ENCODE results near the gene SPOCK1.

The SPOCK1 gene

GRCh38 chr5:137491121-137491520, 8.0 kb downstream of the SPOCK1 start:
- no peak for DNase-seq

- no peak for DNase-seq
Measured at GRCh38 chr5:137490591-137490990, 8.5 kb downstream of the SPOCK1 start.

DNA sequence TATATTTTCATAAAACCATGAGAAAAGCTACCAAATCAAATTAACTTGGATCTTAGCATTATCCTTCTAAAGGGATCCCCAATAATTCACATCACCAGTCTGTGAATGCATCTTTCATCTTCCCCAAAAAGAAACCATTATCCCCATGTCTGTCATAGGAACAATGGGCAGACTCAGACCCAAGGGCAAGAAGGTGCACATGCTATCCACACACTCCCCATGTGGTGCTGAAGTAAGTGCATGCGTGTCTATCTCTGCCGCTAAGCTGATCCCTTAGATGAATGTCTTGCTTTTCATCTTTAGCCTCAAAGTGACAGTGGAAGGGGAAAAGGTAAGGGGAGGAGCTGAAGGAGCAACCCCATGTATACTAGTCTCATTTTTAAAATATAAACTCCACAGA, 10.2 kb downstream of the SPOCK1 start:
- DNase-seq, result no peak

DNA sequence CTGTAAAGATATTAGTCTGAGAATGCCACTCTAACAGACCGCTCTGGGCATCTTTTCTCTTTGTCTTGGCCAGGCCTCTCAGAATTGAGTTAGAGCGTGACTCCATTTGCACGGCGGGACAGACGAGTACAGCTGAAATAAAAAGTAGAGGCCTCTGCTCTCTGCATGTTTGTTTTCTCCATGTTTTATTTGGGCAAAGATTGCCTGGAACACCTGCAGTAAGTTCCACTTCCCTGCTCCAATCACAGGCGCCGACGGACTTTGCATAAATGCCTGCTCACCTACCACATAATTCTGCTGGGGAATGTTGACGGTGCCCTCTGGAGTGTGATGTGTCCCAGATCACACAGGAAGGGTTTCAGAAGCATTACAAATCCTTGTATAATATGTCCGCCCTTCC, 10.6 kb downstream of the SPOCK1 start:
- no peak for DNase-seq

GRCh38 chr5:137487600-137487999, 11.5 kb downstream of the SPOCK1 start:
- DNase-seq, result no peak

- DNase-seq, result no peak
Measured at GRCh38 chr5:137486707-137487106, 12.4 kb downstream of the SPOCK1 start.

GRCh38 chr5:137481596-137481995, 17.5 kb downstream of the SPOCK1 start:
- no peak for DNase-seq

- no peak for DNase-seq
Measured at GRCh38 chr5:137478043-137478442, 21.1 kb downstream of the SPOCK1 start.

DNA sequence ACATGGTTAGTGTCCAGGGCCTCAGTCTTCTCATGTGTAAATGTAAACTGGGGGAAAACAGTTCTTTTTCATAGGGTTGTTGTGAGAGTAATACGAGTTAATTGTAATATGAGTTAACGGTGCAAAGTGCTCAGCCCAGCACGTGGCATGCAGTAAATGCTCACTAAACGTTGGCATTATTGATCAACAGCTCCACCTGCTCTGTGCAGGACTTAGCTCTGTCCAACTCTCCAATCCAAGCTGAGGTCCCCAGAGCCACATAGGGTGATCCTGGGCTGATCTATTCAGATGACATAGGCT, 28.3 kb downstream of the SPOCK1 start:
- DNase-seq, result no peak

DNA sequence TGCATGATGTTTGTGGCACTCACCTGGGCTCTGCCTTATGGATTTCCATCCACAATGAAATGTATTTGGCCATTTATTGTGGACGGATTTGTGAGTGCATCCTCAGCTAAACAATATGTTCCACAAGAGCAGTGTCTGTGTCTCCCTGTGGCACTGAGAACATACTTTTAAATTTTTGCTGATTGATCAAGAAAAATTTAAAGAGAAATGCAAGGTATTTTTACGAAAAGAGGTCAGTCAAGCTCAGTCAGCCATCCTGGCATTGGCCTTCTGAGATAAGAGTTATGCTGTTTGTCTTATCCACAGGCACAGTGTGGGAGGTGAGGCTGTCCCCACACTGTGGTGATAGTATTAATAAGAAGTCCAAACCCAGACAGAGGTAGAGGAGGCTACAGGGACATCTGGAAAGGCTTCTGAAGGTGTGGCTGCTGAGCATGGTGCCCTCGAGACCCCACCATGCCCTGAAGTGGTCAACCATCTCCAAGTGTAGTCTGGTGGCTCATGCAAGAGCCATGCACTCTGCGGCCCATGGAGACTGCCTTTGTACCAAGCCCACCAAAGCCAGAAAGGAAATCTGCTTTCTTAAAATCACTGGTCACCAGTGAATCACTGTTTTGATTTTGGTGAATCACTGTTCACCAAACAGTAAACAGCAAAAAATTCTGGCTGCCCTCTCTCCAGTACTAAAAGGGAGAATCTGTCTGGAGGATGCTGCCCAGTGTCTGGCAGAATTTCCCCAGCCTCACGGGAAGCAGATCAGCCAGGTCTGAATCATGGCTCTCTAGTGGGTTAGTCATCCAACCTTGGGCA, 28.8 kb downstream of the SPOCK1 start:
- no peak for DNase-seq

- DNase-seq, result no peak
Measured at GRCh38 chr5:137466889-137467288, 32.2 kb downstream of the SPOCK1 start.

DNA sequence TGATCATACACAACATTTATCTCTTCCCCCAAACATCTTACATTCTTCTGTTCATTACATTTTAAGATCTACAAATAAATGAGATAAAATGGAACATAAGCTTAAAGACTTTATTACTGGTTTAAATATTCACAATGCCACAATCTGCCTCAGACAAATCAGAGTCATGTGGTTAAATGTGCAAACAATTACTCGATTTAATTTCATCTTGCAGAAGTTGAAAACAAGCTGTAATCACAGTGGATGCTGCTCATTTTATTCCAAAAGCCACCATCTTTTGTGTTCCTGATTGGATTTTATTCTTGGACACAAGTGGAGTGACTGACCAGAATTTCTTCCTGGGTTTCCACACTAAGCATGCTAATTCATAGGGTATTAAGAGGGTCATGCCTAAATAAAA, 33.2 kb downstream of the SPOCK1 start:
- no peak for DNase-seq

DNA sequence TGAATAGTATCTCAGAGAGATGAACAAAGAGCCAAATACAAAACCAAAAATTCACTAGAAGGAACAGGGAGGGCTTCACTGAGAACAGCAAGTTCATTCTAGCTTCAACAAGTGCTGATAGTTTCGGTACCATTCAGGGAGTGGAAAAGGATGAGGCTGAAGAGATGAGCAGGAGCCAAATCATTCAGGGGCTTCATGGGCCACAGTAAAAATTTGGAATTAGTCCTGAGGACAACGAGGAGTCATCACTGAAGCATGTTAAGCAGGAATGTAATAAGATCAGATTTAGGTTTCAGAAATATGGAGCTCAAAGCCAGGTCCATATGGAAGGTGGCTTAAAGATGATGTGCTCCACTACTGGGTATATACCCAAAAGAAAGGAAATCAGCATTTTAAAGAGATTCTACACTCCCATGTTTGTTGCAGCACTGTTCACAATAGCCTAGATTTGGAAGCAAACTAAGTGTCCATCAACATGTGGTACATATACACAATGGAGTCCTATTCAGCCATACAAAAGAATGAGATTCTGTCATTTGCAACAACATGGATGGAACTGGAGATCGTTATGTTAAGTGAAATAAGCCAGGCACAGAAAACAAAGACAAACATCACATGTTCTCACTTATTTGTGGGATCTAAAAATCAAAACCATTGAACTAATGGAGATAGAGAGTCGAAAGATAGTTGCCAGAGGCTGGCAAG, 36.2 kb downstream of the SPOCK1 start:
- no peak for DNase-seq

- DNase-seq, result no peak
Measured at GRCh38 chr5:137462265-137462590, 36.9 kb downstream of the SPOCK1 start.

- no peak for DNase-seq
Measured at GRCh38 chr5:137461391-137462264, 37.5 kb downstream of the SPOCK1 start.

DNA sequence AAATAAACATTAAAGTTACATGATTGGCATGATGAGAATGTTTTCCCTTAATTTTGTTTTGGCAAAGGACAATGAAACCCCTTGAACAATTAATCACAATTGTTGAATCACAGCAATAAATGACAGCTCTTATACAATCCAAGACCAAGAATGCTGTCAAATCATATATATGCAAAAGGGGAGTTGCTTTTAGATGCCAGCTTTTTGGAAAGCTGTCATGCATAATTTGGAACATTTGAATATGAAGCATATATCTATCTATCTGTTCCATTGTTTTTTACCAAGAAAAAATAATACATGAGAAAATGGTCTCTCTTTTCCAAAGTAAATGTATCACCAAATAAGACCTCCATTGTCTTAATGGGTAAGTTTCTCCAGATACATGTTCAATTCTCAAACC, 44.5 kb downstream of the SPOCK1 start:
- DNase-seq, result no peak

DNA sequence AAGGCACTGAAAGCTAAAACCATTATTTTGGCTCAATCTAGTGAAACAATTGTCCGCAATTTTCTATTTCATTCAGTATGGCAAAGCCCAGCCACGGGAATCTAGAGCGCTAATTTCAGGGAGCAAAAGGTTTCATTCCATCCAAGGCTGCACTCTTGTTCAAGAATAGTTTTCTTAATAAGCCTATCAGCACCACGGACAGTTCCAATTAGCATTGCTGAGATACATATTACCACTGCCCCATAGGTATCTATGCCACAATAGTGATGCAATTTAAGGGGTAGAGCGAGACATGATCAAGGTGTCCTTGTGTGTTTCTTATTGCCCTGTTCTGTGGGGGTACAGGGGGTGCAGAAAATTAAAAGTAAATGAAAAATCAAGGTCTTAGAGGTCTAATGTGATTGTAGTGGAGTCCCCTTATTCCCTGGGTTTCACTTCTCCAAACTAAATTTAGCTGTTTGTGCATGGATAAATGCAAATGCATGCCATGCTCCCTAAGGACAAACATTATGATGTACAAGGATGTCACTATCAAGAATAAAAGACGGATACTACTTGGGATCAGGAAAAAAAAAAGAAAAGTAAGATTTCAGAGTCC, 45.5 kb downstream of the SPOCK1 start:
- no peak for DNase-seq

- DNase-seq, result no peak
Measured at GRCh38 chr5:137450759-137451158, 48.4 kb downstream of the SPOCK1 start.

DNA sequence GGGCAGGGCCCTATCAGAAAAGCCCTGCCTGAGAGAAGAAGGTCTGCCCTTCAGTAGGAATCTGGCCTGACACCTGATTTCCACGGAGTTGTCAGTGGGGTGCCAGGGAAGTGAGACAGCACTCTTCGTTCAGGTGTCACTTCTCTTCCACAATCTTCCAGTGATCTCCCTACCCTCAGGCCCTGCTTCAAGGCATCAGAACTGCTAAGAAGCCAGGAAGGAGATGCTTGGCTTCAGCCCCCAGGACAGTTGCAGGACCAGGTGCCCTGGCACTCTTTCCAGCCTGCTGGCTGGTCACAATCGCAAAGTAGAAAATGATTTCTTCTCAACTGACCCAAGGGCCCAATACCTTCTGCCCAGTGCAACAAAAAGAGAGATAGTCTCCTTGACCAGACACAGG, 50.3 kb downstream of the SPOCK1 start:
- no peak for DNase-seq

DNA sequence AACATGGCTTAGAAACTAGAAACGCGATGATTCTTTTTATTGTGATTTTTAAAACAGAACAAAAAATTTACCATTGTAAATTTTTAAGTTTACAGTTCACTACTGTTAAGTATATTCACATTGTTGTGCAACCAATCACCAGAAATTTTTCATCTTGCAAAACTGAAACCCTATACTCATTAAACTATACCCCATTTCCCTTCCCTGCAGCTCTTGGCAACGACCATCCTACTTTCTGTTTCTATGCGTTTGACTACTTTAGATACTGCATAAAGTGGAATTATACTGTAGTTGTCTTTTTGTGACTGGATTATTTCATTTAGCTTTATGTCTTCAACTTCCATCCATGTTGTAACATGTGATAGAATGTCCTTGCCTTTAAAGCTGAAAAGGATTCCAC, 52.5 kb downstream of the SPOCK1 start:
- DNase-seq, result no peak

GRCh38 chr5:137446151-137446550, 53.0 kb downstream of the SPOCK1 start:
- no peak for DNase-seq

GRCh38 chr5:137442660-137443059, 56.5 kb downstream of the SPOCK1 start:
- DNase-seq, result no peak

- no peak for DNase-seq
Measured at GRCh38 chr5:137441476-137441875, 57.6 kb downstream of the SPOCK1 start.

- DNase-seq, result no peak
Measured at GRCh38 chr5:137440795-137441194, 58.3 kb downstream of the SPOCK1 start.

Data from stimulated activated CD4-positive, alpha-beta T cell treated with anti-CD3 and anti-CD28 coated beads, Interleukin-2, amount 100 ng/mL, for 48 hours (primary cell).